Activated CD4-positive, alpha-beta T cell treated with anti-CD3 and anti-CD28 coated beads for 36 hours (primary cell): Measurements from ENCODE around the gene MOCOS. TPM values are rescaled to one million over a fixed set of nuclear protein-coding genes. Genes with fewer than 3 reads are reported as not detected.

ENCODE experiments used
- ATAC-seq: fragments of 200-7000 bp; cut with Tn5 transposase; one replicate; pipeline ENCODE4 v1.10.0; 2021; ENCODE audit warnings: mild to moderate bottlenecking, moderate library complexity
- CTCF ChIA-PET: fragments of 350-600 bp; sonication (Branson Sonifier 250); formaldehyde crosslinking; loops from one replicate; lab custom pipeline; 2021; ENCODE audit warnings: antibody characterized with exemption; lab: Charles Lee
- POLR2A ChIA-PET: fragments of 350-600 bp; sonication (Branson Sonifier 250); formaldehyde crosslinking; loops from one replicate; lab custom pipeline; 2021; ENCODE audit warnings: antibody characterized with exemption, inconsistent platforms; lab: Charles Lee
- DNase-seq: peaks from one replicate; pipeline ENCODE4 v3.0.0-alpha.2; 2020
- H3K27ac Mint-ChIP-seq: one replicate; pipeline ENCODE4 v1.8.0; 2021; ENCODE audit warnings: mixed read lengths
- H3K27me3 Mint-ChIP-seq: one replicate; pipeline ENCODE4 v1.8.0; 2021; ENCODE audit warnings: mixed read lengths
- H3K36me3 Mint-ChIP-seq: one replicate; pipeline ENCODE4 v1.8.0; 2021; ENCODE audit warnings: low read depth, mixed read lengths
- H3K4me1 Mint-ChIP-seq: one replicate; pipeline ENCODE4 v1.8.0; 2021; ENCODE audit warnings: mixed read lengths
- H3K4me3 Mint-ChIP-seq: one replicate; pipeline ENCODE4 v1.8.0; 2021; ENCODE audit warnings: mild to moderate bottlenecking, moderate library complexity, mixed read lengths
- H3K9me3 Mint-ChIP-seq: one replicate; pipeline ENCODE4 v1.8.0; 2021; ENCODE audit warnings: low read depth, mixed read lengths
- intact Hi-C, 2 experiments: fragments of 100-400 bp; cut with DNase I in 1 of 2; cut with micrococcal nuclease in 1 of 2; formaldehyde crosslinking; loops; one replicate each; pipeline versions ENCODE4 v1.14.2 to v1.15.1; 2022 to 2024; cut with DNase I, micrococcal nuclease
- total RNA-seq, 2 experiments: library from RNA; stranded (reverse); gene quantifications; one replicate each; pipeline ENCODE4 v1.2.3, GENCODE V29; 2021

Gene MOCOS, protein sequence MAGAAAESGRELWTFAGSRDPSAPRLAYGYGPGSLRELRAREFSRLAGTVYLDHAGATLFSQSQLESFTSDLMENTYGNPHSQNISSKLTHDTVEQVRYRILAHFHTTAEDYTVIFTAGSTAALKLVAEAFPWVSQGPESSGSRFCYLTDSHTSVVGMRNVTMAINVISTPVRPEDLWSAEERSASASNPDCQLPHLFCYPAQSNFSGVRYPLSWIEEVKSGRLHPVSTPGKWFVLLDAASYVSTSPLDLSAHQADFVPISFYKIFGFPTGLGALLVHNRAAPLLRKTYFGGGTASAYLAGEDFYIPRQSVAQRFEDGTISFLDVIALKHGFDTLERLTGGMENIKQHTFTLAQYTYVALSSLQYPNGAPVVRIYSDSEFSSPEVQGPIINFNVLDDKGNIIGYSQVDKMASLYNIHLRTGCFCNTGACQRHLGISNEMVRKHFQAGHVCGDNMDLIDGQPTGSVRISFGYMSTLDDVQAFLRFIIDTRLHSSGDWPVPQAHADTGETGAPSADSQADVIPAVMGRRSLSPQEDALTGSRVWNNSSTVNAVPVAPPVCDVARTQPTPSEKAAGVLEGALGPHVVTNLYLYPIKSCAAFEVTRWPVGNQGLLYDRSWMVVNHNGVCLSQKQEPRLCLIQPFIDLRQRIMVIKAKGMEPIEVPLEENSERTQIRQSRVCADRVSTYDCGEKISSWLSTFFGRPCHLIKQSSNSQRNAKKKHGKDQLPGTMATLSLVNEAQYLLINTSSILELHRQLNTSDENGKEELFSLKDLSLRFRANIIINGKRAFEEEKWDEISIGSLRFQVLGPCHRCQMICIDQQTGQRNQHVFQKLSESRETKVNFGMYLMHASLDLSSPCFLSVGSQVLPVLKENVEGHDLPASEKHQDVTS
- under 1 TPM; 0.07 to 0.11 TPM for total RNA-seq

GRCh38 chr18:36187193-36187825, at the start of gene MOCOS:
Gene MOCOS, plus strand, starts transcription at chr18:36187497. Its CDS starts 43 bp downstream, at chr18:36187540.
- CTCF ChIA-PET: interaction anchor here (2.1 kb wide), 1 partner anchor 45 kb away, joined by 5 read pairs; no protein-coding TSS in a partner anchor
- Mint-ChIP-seq H3K4me1 (peaks cover 6% of the 10 kb centered on the region), H3K36me3 (no peaks in the 10 kb centered on the region), H3K9me3 (no peaks in the 10 kb centered on the region), H3K4me3 (peak within 1 kb of the TSS; percentile 66), H3K27me3 (peaks cover 21% of the 10 kb centered on the region), H3K27ac (no peak within 1 kb of the TSS)
- DNase-seq (peak; percentile 53), ATAC-seq (peak; percentile 63)
- intact Hi-C loops: loop anchor here in 1 of 2 experiments (5.0 kb wide), 1 partner anchor 95 kb away; no protein-coding TSS in a partner anchor
- POLR2A ChIA-PET: interaction anchor here (0.5 kb wide), 1 partner anchor 56 kb away, joined by 4 read pairs; no protein-coding TSS in a partner anchor

DNA sequence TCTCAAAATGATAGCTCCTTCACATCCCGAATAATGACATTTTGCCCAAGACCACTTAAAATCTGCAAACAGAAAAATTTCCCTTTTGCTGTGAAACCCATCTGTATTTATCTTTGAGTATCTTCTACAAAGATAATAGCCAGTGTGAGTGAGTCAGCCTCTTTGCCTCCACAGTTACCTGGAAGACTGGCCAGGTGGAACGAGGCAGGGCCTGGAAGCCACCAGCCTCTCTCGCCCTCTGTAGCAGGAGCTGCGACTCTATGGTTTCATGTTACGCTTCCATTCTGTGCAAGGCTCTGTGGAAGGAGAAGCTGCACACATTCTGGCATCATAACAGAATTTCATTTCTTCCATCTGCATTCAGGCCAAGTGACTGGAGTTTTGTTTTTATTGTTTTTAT, 48.1 kb upstream of the MOCOS start:
- no peak overlapping the region for H3K27ac Mint-ChIP-seq
- no peak overlapping the region for H3K4me3 Mint-ChIP-seq
- ATAC-seq: no peak
- intact Hi-C loops: loop anchor here in 1 of 2 experiments (10.0 kb wide), 1 partner anchor 124 kb away; no protein-coding TSS in a partner anchor
- peaks cover 11% of the 10 kb centered on the region for H3K4me1 Mint-ChIP-seq
- H3K9me3 Mint-ChIP-seq: no peaks in the 10 kb centered on the region
- DNase-seq: no peak
- ChIA-PET POLR2A (interaction anchor here (0.6 kb wide), 2 partner anchors 16 to 147 kb away, joined by 3 to 8 read pairs; no protein-coding TSS in a partner anchor), CTCF (interaction anchor here (0.6 to 1.1 kb wide), 4 partner anchors 10 to 763 kb away, joined by 3 read pairs; partner anchors contain the start of gene SLC39A6)
- peaks cover 36% of the 10 kb centered on the region for H3K36me3 Mint-ChIP-seq
- H3K27me3 Mint-ChIP-seq: no peaks in the 10 kb centered on the region

- ChIA-PET POLR2A (no interaction called here), CTCF (no interaction called here)
- Mint-ChIP-seq H3K4me1 (peaks cover 7% of the 10 kb centered on the region), H3K36me3 (peaks cover 48% of the 10 kb centered on the region), H3K27me3 (no peaks in the 10 kb centered on the region), H3K4me3 (no peak overlapping the region), H3K27ac (no peak overlapping the region), H3K9me3 (no peaks in the 10 kb centered on the region)
- intact Hi-C loops: no loop called here
- ATAC-seq: peak; percentile 70
- DNase-seq: peak; percentile 26
Observed at GRCh38 chr18:36141576-36141975, 45.7 kb upstream of the MOCOS start.

GRCh38 chr18:36142751-36143150, 44.5 kb upstream of the MOCOS start:
- ChIA-PET POLR2A (interaction anchor here (0.8 kb wide), 1 partner anchor 13 kb away, joined by 7 read pairs; the partner anchor contains the start of gene ELP2), CTCF (interaction anchor here (0.7 to 1.8 kb wide), 4 partner anchors 14 to 47 kb away, joined by 3 to 5 read pairs (median 4); no protein-coding TSS in a partner anchor)

DNA sequence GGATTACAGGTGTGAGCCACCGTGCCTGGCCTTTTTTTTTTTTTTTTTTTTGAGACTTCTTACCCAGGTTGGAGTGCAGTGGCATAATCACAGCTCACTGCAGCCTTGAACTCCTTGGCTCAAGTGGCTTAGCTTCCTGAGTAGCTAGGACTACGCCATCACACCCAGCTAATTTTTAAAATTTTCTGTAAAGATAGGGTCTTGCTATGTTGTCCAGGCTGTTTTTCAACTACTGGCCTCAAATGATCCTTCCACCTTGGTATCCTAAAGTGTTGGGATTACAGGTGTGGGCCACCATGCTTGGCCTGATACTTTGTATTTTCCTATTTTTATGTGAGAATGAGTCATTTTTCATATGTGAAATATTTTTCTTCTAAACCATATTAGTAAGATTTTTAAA, 43.9 kb upstream of the MOCOS start:
- intact Hi-C loops: no loop called here
- ChIA-PET POLR2A (interaction anchor here (0.7 kb wide), 1 partner anchor 67 kb away, joined by 3 read pairs; no protein-coding TSS in a partner anchor), CTCF (interaction anchor here (1.2 to 1.8 kb wide), 3 partner anchors 21 to 48 kb away, joined by 4 to 5 read pairs (median 5); no protein-coding TSS in a partner anchor)
- no peak overlapping the region for H3K27ac Mint-ChIP-seq
- H3K36me3 Mint-ChIP-seq: peaks cover 51% of the 10 kb centered on the region
- H3K9me3 Mint-ChIP-seq: no peaks in the 10 kb centered on the region
- DNase-seq (no peak), ATAC-seq (no peak)
- no peak overlapping the region for H3K4me3 Mint-ChIP-seq
- no peaks in the 10 kb centered on the region for H3K27me3 Mint-ChIP-seq
- H3K4me1 Mint-ChIP-seq: peaks cover 7% of the 10 kb centered on the region

More at GRCh38 chr18:36142751-36143150, 44.5 kb upstream of the MOCOS start:
- intact Hi-C loops: no loop called here
- Mint-ChIP-seq H3K27me3 (no peaks in the 10 kb centered on the region), H3K36me3 (peaks cover 52% of the 10 kb centered on the region), H3K9me3 (no peaks in the 10 kb centered on the region), H3K4me3 (no peak overlapping the region), H3K4me1 (peaks cover 7% of the 10 kb centered on the region), H3K27ac (no peak overlapping the region)
- DNase-seq (no peak), ATAC-seq (peak; percentile 64)

GRCh38 chr18:36149514-36150289, 37.6 kb upstream of the MOCOS start:
- H3K4me3 Mint-ChIP-seq: no peak overlapping the region
- peaks cover 70% of the 10 kb centered on the region for H3K36me3 Mint-ChIP-seq
- H3K27me3 Mint-ChIP-seq: no peaks in the 10 kb centered on the region
- DNase-seq (no peak), ATAC-seq (no peak)
- intact Hi-C loops: no loop called here
- peaks cover 3% of the 10 kb centered on the region for H3K4me1 Mint-ChIP-seq
- H3K9me3 Mint-ChIP-seq: no peaks in the 10 kb centered on the region
- ChIA-PET POLR2A (no interaction called here), CTCF (interaction anchor here (1.1 to 1.4 kb wide), 3 partner anchors 10 to 54 kb away, joined by 3 to 4 read pairs (median 3); partner anchors contain the start of gene SLC39A6)
- H3K27ac Mint-ChIP-seq: no peak overlapping the region

GRCh38 chr18:36152781-36153180, 34.5 kb upstream of the MOCOS start:
- CTCF ChIA-PET: no interaction called here

DNA sequence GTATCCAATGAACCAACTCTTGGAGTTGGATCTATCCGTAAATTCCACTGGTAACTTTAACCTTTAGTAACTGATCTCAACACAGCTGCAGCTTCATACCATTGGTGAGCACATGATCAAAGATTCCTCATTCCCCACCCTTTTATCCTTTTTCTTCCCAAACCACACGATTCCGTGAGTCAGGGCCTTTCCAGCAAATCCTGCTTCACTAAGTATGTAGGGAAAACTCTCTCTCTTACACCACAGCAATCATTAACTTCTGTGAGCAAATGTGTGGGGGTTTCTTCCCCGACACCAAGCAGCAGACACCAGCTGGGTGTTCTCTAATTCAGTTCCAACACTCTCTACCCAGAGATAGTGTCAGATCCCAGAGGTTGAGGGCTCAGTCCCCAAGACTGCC, 34.1 kb upstream of the MOCOS start:
- intact Hi-C loops: no loop called here
- Mint-ChIP-seq H3K27me3 (no peaks in the 10 kb centered on the region), H3K4me1 (peaks cover 7% of the 10 kb centered on the region), H3K27ac (no peak overlapping the region), H3K36me3 (peaks cover 62% of the 10 kb centered on the region), H3K4me3 (no peak overlapping the region), H3K9me3 (no peaks in the 10 kb centered on the region)
- ChIA-PET CTCF (no interaction called here), POLR2A (no interaction called here)
- ATAC-seq (no peak), DNase-seq (no peak)

More at GRCh38 chr18:36152781-36153180, 34.5 kb upstream of the MOCOS start:
- ATAC-seq: no peak
- H3K27ac Mint-ChIP-seq: no peak overlapping the region
- intact Hi-C loops: no loop called here
- no peak for DNase-seq
- H3K36me3 Mint-ChIP-seq: peaks cover 64% of the 10 kb centered on the region
- H3K9me3 Mint-ChIP-seq: no peaks in the 10 kb centered on the region
- peaks cover 7% of the 10 kb centered on the region for H3K4me1 Mint-ChIP-seq
- no peaks in the 10 kb centered on the region for H3K27me3 Mint-ChIP-seq
- POLR2A ChIA-PET: no interaction called here
- H3K4me3 Mint-ChIP-seq: no peak overlapping the region

DNA sequence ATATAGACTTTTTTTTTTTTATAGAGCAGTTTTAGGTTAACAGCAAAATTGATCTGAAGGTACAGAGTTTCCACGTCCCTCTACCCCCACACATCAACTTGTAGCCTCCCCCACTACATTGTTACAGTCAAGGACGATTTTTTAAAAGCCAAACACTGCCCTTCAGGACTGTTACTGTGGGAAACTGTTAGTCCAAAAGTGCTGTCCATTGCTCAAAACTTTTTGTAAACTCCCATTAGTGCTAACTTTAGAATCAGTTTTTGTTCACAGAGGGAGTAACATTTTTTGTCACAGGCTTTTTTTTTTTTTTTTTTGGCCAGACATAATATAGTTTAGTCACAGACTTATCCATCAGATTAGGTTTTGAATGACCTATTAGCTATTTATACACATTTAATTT, 33.5 kb upstream of the MOCOS start:
- CTCF ChIA-PET: no interaction called here

More for the DNA sequence above, 33.5 kb upstream of the MOCOS start:
- Mint-ChIP-seq H3K9me3 (no peaks in the 10 kb centered on the region), H3K4me3 (no peak overlapping the region), H3K36me3 (peaks cover 62% of the 10 kb centered on the region), H3K4me1 (peaks cover 9% of the 10 kb centered on the region), H3K27ac (no peak overlapping the region), H3K27me3 (no peaks in the 10 kb centered on the region)
- POLR2A ChIA-PET: interaction anchor here (0.7 kb wide), 1 partner anchor 132 kb away, joined by 7 read pairs; no protein-coding TSS in a partner anchor
- DNase-seq (no peak), ATAC-seq (no peak)
- intact Hi-C loops: no loop called here
